Stomach (tissue), 4 donors: ENCODE measurements around the gene SCN10A.

Experiments
- CTCF ChIP-seq, 7 experiments: fragments of 450-650 bp in 4 of 7; fragments of 200-600 bp in 3 of 7; sonication (generic) in 3 of 7; IDR thresholded peaks; one replicate each; pipeline ENCODE4 v1.5.1; 2016 to 2019; ENCODE audit warnings: antibody characterized with exemption in 7 of 7, control low read depth in 2 of 7, mild to moderate bottlenecking in 1 of 7
- EP300 ChIP-seq: sonication (generic); formaldehyde crosslinking; IDR thresholded peaks from one replicate; pipeline ENCODE4 v1.6.1; 2017; ENCODE audit warnings: antibody characterized with exemption
- POLR2A ChIP-seq, 4 donors: fragments of 450-650 bp; IDR thresholded peaks; one replicate each; pipeline ENCODE4 v1.6.1; 2016; ENCODE audit warnings: antibody characterized with exemption in 4 of 4, control low read depth in 2 of 4, mild to moderate bottlenecking in 1 of 4, moderate library complexity in 1 of 4

- no peak for TF ChIP-seq CTCF (IDR thresholded peaks at IDR 0.05)
- TF ChIP-seq EP300 = no peak
- no peak for TF ChIP-seq POLR2A (IDR thresholded peaks at IDR 0.05)
Observed at GRCh38 chr3:38800511-38800910, 15.5 kb downstream of the SCN10A start.
